HepG2 (cell line): ENCODE measurements around the gene GPT2. TPM values are rescaled to one million over a fixed set of nuclear protein-coding genes. Genes with fewer than 3 reads are reported as not detected.

ENCODE experiments used
- DDIT3 ChIP-seq: sonication (generic); formaldehyde crosslinking; IDR thresholded peaks from 2 replicates; pipeline ENCODE4 v1.4.0; 2020; ENCODE audit warnings: mild to moderate bottlenecking, missing genetic modification reagents
- DNMT1 ChIP-seq: sonication (generic); formaldehyde crosslinking; IDR thresholded peaks from 2 replicates; pipeline ENCODE4 v1.5.1; 2020; ENCODE audit warnings: mild to moderate bottlenecking, missing genetic modification reagents
- DNMT3B ChIP-seq: conservative IDR thresholded peaks from 2 replicates; pipeline ENCODE4 v1.6.1; 2016; ENCODE audit warnings: missing biosample characterization, control low read depth
- NFE2L2 ChIP-seq: fragments of 150-350 bp; IDR thresholded peaks from 2 replicates; pipeline ENCODE4 v1.6.1; 2014; ENCODE audit warnings: low read length
- NPAS2 ChIP-seq: sonication (generic); formaldehyde crosslinking; IDR thresholded peaks from 2 replicates; pipeline ENCODE4 v1.8.0; 2022; ENCODE audit warnings: mild to moderate bottlenecking, missing genetic modification reagents, borderline replicate concordance
- POLR2A ChIP-seq, 2 experiments: IDR thresholded peaks; 2 replicates each; pipeline ENCODE4 v1.6.1; 2011; ENCODE audit warnings: low read depth in 2 of 2, low read length in 2 of 2, mild to moderate bottlenecking in 1 of 2, moderate library complexity in 1 of 2; ENCODE audit not compliant: insufficient read depth in 1 of 2
- RARG ChIP-seq: sonication (generic); formaldehyde crosslinking; IDR thresholded peaks from 2 replicates; pipeline ENCODE4 v1.4.0; 2020; ENCODE audit warnings: low read depth, mild to moderate bottlenecking, missing genetic modification reagents
- SRF ChIP-seq: IDR thresholded peaks from 2 replicates; pipeline ENCODE4 v1.6.1; 2011; ENCODE audit warnings: mild to moderate bottlenecking, low read depth, low read length, moderate library complexity
- TBX3 ChIP-seq: fragments of 450-650 bp; IDR thresholded peaks from 2 replicates; pipeline ENCODE4 v1.6.1; 2017; ENCODE audit warnings: antibody characterized with exemption, mild to moderate bottlenecking, inconsistent platforms, borderline replicate concordance
- TFAP4 ChIP-seq: sonication (generic); IDR thresholded peaks from 2 replicates; pipeline ENCODE4 v1.6.1; 2016; ENCODE audit warnings: low read depth, borderline replicate concordance
- ZBTB10 ChIP-seq: sonication (generic); formaldehyde crosslinking; IDR thresholded peaks from 2 replicates; pipeline ENCODE4 v1.4.0; 2020; ENCODE audit warnings: missing genetic modification reagents, borderline replicate concordance
- ZBTB8A ChIP-seq: sonication (generic); formaldehyde crosslinking; IDR thresholded peaks from 2 replicates; pipeline ENCODE4 v1.4.0; 2020; ENCODE audit warnings: mild to moderate bottlenecking, low read depth, missing genetic modification reagents, borderline replicate concordance
- ZFP37 ChIP-seq: sonication (generic); formaldehyde crosslinking; IDR thresholded peaks from 2 replicates; pipeline ENCODE4 v1.4.0; 2020; ENCODE audit warnings: missing genetic modification reagents, borderline replicate concordance
- ZMYM4 ChIP-seq: sonication (generic); formaldehyde crosslinking; IDR thresholded peaks from 2 replicates; pipeline ENCODE4 v1.8.1; 2023; ENCODE audit warnings: mild to moderate bottlenecking, missing genetic modification reagents
- ZNF225 ChIP-seq: sonication (generic); formaldehyde crosslinking; IDR thresholded peaks from 2 replicates; pipeline ENCODE4 v1.4.0; 2020; ENCODE audit warnings: mild to moderate bottlenecking, missing genetic modification reagents
- ZNF275 ChIP-seq: sonication (generic); formaldehyde crosslinking; IDR thresholded peaks from 2 replicates; pipeline ENCODE4 v1.8.0; 2022; ENCODE audit warnings: missing genetic modification reagents, mild to moderate bottlenecking, inconsistent platforms, borderline replicate concordance
- ZNF572 ChIP-seq: sonication (generic); formaldehyde crosslinking; IDR thresholded peaks from 2 replicates; pipeline ENCODE4 v1.5.1; 2020; ENCODE audit warnings: mild to moderate bottlenecking, missing genetic modification reagents
- ZNF678 ChIP-seq: sonication (generic); formaldehyde crosslinking; IDR thresholded peaks from 2 replicates; pipeline ENCODE4 v1.4.0; 2020; ENCODE audit warnings: mild to moderate bottlenecking, missing genetic modification reagents
- ZNF740 ChIP-seq: sonication (generic); formaldehyde crosslinking; IDR thresholded peaks from 2 replicates; pipeline ENCODE4 v1.4.0; 2020; ENCODE audit warnings: missing genetic modification reagents
- ZSCAN9 ChIP-seq: IDR thresholded peaks from 2 replicates; pipeline ENCODE4 v1.6.1; 2016; ENCODE audit warnings: borderline replicate concordance
- polyA plus RNA-seq, 8 experiments: library from polyadenylated mRNA; depleted of rRNA in 3 of 8; stranded (reverse) in 7 of 8; unstranded in 1 of 8; fragments of >200 nt; fragmentation: Illumina TruSeq in 4 of 8; extraction: Trizol in 4 of 8; gene quantifications; 2 replicates each; pipeline versions ENCODE4 v1.2.1 to v1.2.3, GENCODE V29; 2011 to 2016; ENCODE audit warnings: low read depth in 4 of 8, missing spikeins in 1 of 8, mixed read lengths in 1 of 8; ENCODE audit not compliant: insufficient read depth in 1 of 8
- total RNA-seq, 5 experiments: library from RNA; depleted of rRNA; stranded (reverse); fragments of >200 nt; fragmentation: Illumina TruSeq; extraction: Trizol; gene quantifications; 2 replicates each; pipeline ENCODE4 v1.2.3, GENCODE V29; 2016; ENCODE audit warnings: low read depth in 1 of 5
- TF ChIP-seq, protein P1 (sequence below): sonication (generic); formaldehyde crosslinking; IDR thresholded peaks from 2 replicates; pipeline ENCODE4 v1.5.0; 2020; ENCODE audit warnings: missing genetic modification reagents, mild to moderate bottlenecking, borderline replicate concordance
- TF ChIP-seq, protein P2 (sequence below): IDR thresholded peaks from 2 replicates; pipeline ENCODE4 v1.6.1; 2018; ENCODE audit warnings: missing genetic modification reagents

Gene GPT2
- total and polyA plus RNA-seq, 2 of the 13 experiments (the other 11 are each of a cell fraction or from before 2014, with no cell fraction given), result 138 to 267 TPM

DNA sequence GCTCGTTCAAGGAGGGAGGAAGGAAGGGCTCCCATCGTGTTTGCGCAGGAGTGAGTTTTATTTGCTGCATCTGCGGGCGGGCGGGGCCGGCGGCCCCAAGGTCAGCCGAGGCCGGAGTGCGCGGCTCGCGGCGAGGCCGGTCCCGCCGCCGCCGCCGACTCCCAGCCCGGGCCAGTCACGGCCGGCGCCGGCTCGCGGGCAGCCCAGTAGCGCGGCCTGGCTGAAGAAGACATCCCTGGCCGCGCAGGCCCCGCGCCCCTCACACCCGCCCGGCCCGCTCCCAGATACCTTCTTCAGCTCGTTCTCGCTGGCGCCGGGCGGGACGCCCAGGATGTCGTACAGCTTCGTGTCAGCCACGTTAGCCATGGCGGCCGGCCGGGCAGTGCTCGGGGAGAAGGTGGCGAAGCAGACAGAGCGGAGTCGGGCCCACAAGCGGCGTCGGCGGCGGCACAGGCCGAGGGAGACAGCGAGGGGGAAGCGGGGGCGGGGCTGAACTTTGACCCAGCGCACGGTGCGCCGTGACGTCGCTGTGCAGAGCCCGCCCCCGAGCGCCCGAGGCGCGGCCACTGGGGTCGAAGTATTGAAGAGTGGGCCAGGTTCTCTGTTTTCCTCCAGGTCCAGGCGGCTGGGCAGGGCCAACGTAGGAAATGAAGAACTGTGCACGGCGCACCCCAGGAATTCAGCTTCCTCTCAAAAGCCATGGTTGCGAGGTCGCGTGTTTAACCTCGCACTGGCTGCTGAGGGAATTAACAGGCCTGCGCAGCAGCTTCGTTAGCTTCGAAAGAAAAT, 89.2 kb downstream of the GPT2 start, which contains the start of gene DNAJA2 (continued):
- TF ChIP-seq RARG (CRISPR knock-in tag), result no peak
- TF ChIP-seq TFAP4, result peak; percentile 50; the same call in 1 of the 2 replicates
- TF ChIP-seq, protein P1, sequence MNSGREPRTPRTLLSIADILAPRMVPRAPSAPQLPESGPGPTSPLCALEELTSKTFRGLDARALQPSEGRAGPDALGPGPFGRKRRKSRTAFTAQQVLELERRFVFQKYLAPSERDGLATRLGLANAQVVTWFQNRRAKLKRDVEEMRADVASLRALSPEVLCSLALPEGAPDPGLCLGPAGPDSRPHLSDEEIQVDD (CRISPR knock-in tag), result no peak; the same call in 1 of the 2 replicates
- TF ChIP-seq ZNF740 (CRISPR knock-in tag), result peak; percentile 83
- peak; percentile 88; the same call in 1 of the 2 replicates for TF ChIP-seq ZSCAN9
- TF ChIP-seq NFE2L2, result no peak
- TF ChIP-seq NPAS2 (CRISPR knock-in tag), result no peak
- no peak; the same call in 1 of the 2 replicates for TF ChIP-seq ZFP37
- 0 out of 2 replicates have a peak, but pooled peaks have one; percentile 82 for TF ChIP-seq ZNF678 (CRISPR knock-in tag)
- no peak for TF ChIP-seq SRF
- TF ChIP-seq DNMT1 (CRISPR knock-in tag), result peak; percentile 92; the same call in 1 of the 2 replicates
- TF ChIP-seq ZBTB8A (CRISPR knock-in tag), result no peak
- TF ChIP-seq ZMYM4, result peak; percentile 76
- peak; percentile 96 for TF ChIP-seq ZBTB10 (CRISPR knock-in tag)
- no peak for TF ChIP-seq ZNF572 (CRISPR knock-in tag)
- peak; percentile 93; the same call in 1 of the 2 replicates for TF ChIP-seq ZNF275 (CRISPR knock-in tag)
- peak; percentile 61; the same call in 1 of the 2 replicates for TF ChIP-seq ZNF225 (CRISPR knock-in tag)
- TF ChIP-seq, protein P2, sequence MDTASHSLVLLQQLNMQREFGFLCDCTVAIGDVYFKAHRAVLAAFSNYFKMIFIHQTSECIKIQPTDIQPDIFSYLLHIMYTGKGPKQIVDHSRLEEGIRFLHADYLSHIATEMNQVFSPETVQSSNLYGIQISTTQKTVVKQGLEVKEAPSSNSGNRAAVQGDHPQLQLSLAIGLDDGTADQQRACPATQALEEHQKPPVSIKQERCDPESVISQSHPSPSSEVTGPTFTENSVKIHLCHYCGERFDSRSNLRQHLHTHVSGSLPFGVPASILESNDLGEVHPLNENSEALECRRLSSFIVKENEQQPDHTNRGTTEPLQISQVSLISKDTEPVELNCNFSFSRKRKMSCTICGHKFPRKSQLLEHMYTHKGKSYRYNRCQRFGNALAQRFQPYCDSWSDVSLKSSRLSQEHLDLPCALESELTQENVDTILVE (CRISPR knock-in tag), result peak; percentile 45
- TF ChIP-seq POLR2A (IDR thresholded peaks at IDR 0.05; ENCODE audit: insufficient read depth in 1 of 2, low read depth in 2 of 2, low read length in 2 of 2), result peak; percentile 92 to 93
- TF ChIP-seq DDIT3 (CRISPR knock-in tag), result no peak
- TF ChIP-seq TBX3, result peak; percentile 27; the same call in 1 of the 2 replicates
- peak; percentile 67; the same call in 1 of the 2 replicates for TF ChIP-seq DNMT3B (CRISPR knock-in tag)
